ENCODE data around the gene CEACAM20. TPM values are rescaled to one million over a fixed set of nuclear protein-coding genes. Genes with fewer than 3 reads are reported as not detected.

The CEACAM20 gene
- total and polyA plus RNA-seq, 4 donors, result not detected

GRCh38 chr19:44509478-44509877 is 20.0 kb downstream of the CEACAM20 start:
- H3K9me3 ChIP-seq (ENCODE audit: control insufficient read depth in 4 of 4, insufficient read depth in 3 of 4, low read length in 3 of 4), result peaks cover 0 to 16% (median 2%) of the 10 kb centered on the region in 4 donors
- H3K4me3 ChIP-seq, result no peak overlapping the region
- H3K27me3 ChIP-seq (ENCODE audit: control insufficient read depth in 3 of 3, insufficient read depth in 3 of 3, low read length in 2 of 3), result peaks cover 0 to 4% (median 0%) of the 10 kb centered on the region in 3 donors
- no peak overlapping the region for H3K9ac ChIP-seq (ENCODE audit: insufficient read depth in 1 of 2, low read length in 2 of 2)
- DNase-seq, result no peak
- TF ChIP-seq, protein P1, sequence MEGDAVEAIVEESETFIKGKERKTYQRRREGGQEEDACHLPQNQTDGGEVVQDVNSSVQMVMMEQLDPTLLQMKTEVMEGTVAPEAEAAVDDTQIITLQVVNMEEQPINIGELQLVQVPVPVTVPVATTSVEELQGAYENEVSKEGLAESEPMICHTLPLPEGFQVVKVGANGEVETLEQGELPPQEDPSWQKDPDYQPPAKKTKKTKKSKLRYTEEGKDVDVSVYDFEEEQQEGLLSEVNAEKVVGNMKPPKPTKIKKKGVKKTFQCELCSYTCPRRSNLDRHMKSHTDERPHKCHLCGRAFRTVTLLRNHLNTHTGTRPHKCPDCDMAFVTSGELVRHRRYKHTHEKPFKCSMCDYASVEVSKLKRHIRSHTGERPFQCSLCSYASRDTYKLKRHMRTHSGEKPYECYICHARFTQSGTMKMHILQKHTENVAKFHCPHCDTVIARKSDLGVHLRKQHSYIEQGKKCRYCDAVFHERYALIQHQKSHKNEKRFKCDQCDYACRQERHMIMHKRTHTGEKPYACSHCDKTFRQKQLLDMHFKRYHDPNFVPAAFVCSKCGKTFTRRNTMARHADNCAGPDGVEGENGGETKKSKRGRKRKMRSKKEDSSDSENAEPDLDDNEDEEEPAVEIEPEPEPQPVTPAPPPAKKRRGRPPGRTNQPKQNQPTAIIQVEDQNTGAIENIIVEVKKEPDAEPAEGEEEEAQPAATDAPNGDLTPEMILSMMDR (IDR thresholded peaks at IDR 0.05; ENCODE audit: control extremely low read depth, extremely low read depth), result no peak
- H3K27ac ChIP-seq (ENCODE audit: low read depth in 1 of 2, low read length in 1 of 2), result no peak overlapping the region
- peaks cover 0 to 3% (median 0%) of the 10 kb centered on the region in 5 donors for H3K4me1 ChIP-seq (ENCODE audit: control insufficient read depth in 5 of 5, insufficient read depth in 5 of 5, low read length in 5 of 5)
- ATAC-seq (ENCODE audit: insufficient read depth, low FRiP score), result no peak
- no peaks in the 10 kb centered on the region for H3K36me3 ChIP-seq (ENCODE audit: control insufficient read depth in 4 of 4, insufficient read depth in 4 of 4, low read length in 4 of 4)

GRCh38 chr19:44499962-44500949 is 29.2 kb downstream of the CEACAM20 start, which contains the start of gene ZNF180:
ZNF180 (minus strand) TSS chr19:44500522; CDS start chr19:44497334, 3,188 bp downstream.
- Histone ChIP-seq H3K36me3 (ENCODE audit: control insufficient read depth in 4 of 4, insufficient read depth in 4 of 4, low read length in 4 of 4) (peaks cover 15 to 42% (median 21%) of the 10 kb centered on the region in 4 donors), H3K4me1 (ENCODE audit: control insufficient read depth in 5 of 5, insufficient read depth in 5 of 5, low read length in 5 of 5) (peaks cover 0 to 14% (median 4%) of the 10 kb centered on the region in 5 donors), H3K27me3 (ENCODE audit: control insufficient read depth in 3 of 3, insufficient read depth in 3 of 3, low read length in 2 of 3) (peaks cover 0 to 3% (median 0%) of the 10 kb centered on the region in 3 donors), H3K9ac (ENCODE audit: insufficient read depth in 1 of 2, low read length in 2 of 2) (peak within 1 kb of the TSS; percentile 71 to 75), H3K4me3 (peak within 1 kb of the TSS; percentile 70), H3K27ac (ENCODE audit: low read depth in 1 of 2, low read length in 1 of 2) (peak within 1 kb of the TSS; percentile 88 to 94), H3K9me3 (ENCODE audit: control insufficient read depth in 4 of 4, insufficient read depth in 3 of 4, low read length in 3 of 4) (peaks cover 0 to 43% (median 23%) of the 10 kb centered on the region in 4 donors)
- ATAC-seq (ENCODE audit: insufficient read depth, low FRiP score) (peak; percentile 96), DNase-seq (peak; percentile 98 to 99 (median 98))
- TF ChIP-seq, protein P1 (IDR thresholded peaks at IDR 0.05; ENCODE audit: control extremely low read depth, extremely low read depth), result peak; percentile 3
- WGBS, 2 donors, result 0% methylated on average over 72 to 78 of the region's 78 CpGs

DNA sequence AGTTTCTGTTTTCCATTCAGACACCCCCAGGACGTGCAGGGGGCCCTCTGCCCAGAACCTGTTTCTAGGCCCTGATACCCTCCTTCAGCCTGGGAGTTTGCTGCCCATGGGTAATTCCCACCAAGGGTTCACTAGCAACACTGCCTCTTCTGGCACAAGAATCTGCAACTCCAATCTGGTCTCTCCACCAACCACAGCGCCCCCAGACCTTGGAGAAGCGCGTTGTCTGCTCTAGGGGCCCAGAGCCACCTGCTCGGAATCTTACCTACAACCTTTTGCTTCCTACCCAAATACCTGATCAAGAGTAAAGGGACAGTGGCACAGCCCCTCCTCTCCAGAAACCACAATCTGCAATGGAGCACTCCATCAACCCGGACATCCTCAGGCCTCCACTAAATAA is 29.9 kb downstream of the CEACAM20 start:
- Histone ChIP-seq H3K27me3 (ENCODE audit: control insufficient read depth in 3 of 3, insufficient read depth in 3 of 3, low read length in 2 of 3) (peaks cover 0 to 3% (median 0%) of the 10 kb centered on the region in 3 donors), H3K9ac (ENCODE audit: insufficient read depth in 1 of 2, low read length in 2 of 2) (peak overlapping the region; percentile 71 to 75), H3K36me3 (ENCODE audit: control insufficient read depth in 4 of 4, insufficient read depth in 4 of 4, low read length in 4 of 4) (peaks cover 21 to 49% (median 25%) of the 10 kb centered on the region in 4 donors), H3K27ac (ENCODE audit: low read depth in 1 of 2, low read length in 1 of 2) (peak overlapping the region in 1 of 2 donors; percentile 88), H3K9me3 (ENCODE audit: control insufficient read depth in 4 of 4, insufficient read depth in 3 of 4, low read length in 3 of 4) (peaks cover 0 to 49% (median 27%) of the 10 kb centered on the region in 4 donors), H3K4me3 (peak overlapping the region; percentile 70), H3K4me1 (ENCODE audit: control insufficient read depth in 5 of 5, insufficient read depth in 5 of 5, low read length in 5 of 5) (peaks cover 0 to 14% (median 4%) of the 10 kb centered on the region in 5 donors)
- TF ChIP-seq, protein P1 (IDR thresholded peaks at IDR 0.05; ENCODE audit: control extremely low read depth, extremely low read depth), result no peak
- no peak for ATAC-seq (ENCODE audit: insufficient read depth, low FRiP score)
- WGBS, 2 donors, result 25 to 32% methylated on average over 6 of the region's 6 CpGs
- DNase-seq, result no peak

All from lung (tissue), 12 donors.